Measurements from ENCODE around the gene TOMT. TPM values are rescaled to one million over a fixed set of nuclear protein-coding genes. Genes with fewer than 3 reads are reported as not detected.

Gene TOMT
- total and polyA plus RNA-seq, 2 experiments from 2014 or later, result not detected

DNA sequence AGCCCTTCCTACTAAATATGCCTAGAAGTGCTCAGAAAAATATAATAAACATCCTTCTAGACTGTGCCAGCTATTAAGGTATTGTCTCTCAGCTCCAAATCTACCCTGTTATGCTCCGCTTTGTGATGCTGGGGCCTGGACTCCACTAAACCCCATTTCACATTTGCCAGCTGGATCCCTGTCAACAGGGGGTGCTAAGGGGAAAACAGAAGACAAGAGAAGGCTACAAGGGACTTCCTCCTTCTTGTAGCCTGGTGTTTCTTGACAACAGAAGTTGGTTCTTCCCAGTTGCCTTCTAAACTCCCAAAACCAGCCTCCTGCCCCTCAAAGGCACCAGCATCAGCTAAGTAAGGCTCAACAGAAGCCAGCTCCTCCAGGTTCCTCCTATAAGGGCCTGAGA lies 30.6 kb upstream of the TOMT start:
- Mint-ChIP-seq H3K27me3 (ENCODE audit: insufficient read depth, low read depth, poor library complexity) (peaks cover 6% of the 10 kb centered on the region), H3K9me3 (no peaks in the 10 kb centered on the region), H3K4me3 (no peak overlapping the region), H3K4me1 (peaks cover 33% of the 10 kb centered on the region), H3K27ac (no peak overlapping the region), H3K36me3 (ENCODE audit: low read depth) (peaks cover 11% of the 10 kb centered on the region; the same call in 1 of the 3 replicates)
- ATAC-seq (peak; percentile 46), DNase-seq (ENCODE audit: low spot score) (peak; percentile 58)
- Histone ChIP-seq H3F3A (replicated peaks; ENCODE audit: low read depth) (no peaks in the 10 kb centered on the region), H3K79me2 (replicated peaks; ENCODE audit: insufficient read depth) (peaks cover 97% of the 10 kb centered on the region), H3K9me2 (ENCODE audit: insufficient read depth) (no peaks in the 10 kb centered on the region), H2AFZ (no peak overlapping the region), H3K4me3 (no peak overlapping the region), H3K27me3 (ENCODE audit: insufficient read depth) (no peaks in the 10 kb centered on the region), H3K4me2 (no peak overlapping the region), H3K27ac (ENCODE audit: low read depth) (no peak overlapping the region), H3K4me1 (ENCODE audit: insufficient read depth) (peaks cover 21% of the 10 kb centered on the region; the same call in 1 of the 2 replicates), H4K20me1 (replicated peaks; ENCODE audit: insufficient read depth) (peaks cover 46% of the 10 kb centered on the region), H3K36me3 (ENCODE audit: insufficient read depth) (no peaks in the 10 kb centered on the region)
- TF ChIP-seq, protein P1, sequence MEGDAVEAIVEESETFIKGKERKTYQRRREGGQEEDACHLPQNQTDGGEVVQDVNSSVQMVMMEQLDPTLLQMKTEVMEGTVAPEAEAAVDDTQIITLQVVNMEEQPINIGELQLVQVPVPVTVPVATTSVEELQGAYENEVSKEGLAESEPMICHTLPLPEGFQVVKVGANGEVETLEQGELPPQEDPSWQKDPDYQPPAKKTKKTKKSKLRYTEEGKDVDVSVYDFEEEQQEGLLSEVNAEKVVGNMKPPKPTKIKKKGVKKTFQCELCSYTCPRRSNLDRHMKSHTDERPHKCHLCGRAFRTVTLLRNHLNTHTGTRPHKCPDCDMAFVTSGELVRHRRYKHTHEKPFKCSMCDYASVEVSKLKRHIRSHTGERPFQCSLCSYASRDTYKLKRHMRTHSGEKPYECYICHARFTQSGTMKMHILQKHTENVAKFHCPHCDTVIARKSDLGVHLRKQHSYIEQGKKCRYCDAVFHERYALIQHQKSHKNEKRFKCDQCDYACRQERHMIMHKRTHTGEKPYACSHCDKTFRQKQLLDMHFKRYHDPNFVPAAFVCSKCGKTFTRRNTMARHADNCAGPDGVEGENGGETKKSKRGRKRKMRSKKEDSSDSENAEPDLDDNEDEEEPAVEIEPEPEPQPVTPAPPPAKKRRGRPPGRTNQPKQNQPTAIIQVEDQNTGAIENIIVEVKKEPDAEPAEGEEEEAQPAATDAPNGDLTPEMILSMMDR (conservative IDR thresholded peaks at IDR 0.05; ENCODE audit: low read depth in 2 of 2), result peak; percentile 32 to 55; a peak in 3 of 4 replicates
- TF ChIP-seq, protein P2, sequence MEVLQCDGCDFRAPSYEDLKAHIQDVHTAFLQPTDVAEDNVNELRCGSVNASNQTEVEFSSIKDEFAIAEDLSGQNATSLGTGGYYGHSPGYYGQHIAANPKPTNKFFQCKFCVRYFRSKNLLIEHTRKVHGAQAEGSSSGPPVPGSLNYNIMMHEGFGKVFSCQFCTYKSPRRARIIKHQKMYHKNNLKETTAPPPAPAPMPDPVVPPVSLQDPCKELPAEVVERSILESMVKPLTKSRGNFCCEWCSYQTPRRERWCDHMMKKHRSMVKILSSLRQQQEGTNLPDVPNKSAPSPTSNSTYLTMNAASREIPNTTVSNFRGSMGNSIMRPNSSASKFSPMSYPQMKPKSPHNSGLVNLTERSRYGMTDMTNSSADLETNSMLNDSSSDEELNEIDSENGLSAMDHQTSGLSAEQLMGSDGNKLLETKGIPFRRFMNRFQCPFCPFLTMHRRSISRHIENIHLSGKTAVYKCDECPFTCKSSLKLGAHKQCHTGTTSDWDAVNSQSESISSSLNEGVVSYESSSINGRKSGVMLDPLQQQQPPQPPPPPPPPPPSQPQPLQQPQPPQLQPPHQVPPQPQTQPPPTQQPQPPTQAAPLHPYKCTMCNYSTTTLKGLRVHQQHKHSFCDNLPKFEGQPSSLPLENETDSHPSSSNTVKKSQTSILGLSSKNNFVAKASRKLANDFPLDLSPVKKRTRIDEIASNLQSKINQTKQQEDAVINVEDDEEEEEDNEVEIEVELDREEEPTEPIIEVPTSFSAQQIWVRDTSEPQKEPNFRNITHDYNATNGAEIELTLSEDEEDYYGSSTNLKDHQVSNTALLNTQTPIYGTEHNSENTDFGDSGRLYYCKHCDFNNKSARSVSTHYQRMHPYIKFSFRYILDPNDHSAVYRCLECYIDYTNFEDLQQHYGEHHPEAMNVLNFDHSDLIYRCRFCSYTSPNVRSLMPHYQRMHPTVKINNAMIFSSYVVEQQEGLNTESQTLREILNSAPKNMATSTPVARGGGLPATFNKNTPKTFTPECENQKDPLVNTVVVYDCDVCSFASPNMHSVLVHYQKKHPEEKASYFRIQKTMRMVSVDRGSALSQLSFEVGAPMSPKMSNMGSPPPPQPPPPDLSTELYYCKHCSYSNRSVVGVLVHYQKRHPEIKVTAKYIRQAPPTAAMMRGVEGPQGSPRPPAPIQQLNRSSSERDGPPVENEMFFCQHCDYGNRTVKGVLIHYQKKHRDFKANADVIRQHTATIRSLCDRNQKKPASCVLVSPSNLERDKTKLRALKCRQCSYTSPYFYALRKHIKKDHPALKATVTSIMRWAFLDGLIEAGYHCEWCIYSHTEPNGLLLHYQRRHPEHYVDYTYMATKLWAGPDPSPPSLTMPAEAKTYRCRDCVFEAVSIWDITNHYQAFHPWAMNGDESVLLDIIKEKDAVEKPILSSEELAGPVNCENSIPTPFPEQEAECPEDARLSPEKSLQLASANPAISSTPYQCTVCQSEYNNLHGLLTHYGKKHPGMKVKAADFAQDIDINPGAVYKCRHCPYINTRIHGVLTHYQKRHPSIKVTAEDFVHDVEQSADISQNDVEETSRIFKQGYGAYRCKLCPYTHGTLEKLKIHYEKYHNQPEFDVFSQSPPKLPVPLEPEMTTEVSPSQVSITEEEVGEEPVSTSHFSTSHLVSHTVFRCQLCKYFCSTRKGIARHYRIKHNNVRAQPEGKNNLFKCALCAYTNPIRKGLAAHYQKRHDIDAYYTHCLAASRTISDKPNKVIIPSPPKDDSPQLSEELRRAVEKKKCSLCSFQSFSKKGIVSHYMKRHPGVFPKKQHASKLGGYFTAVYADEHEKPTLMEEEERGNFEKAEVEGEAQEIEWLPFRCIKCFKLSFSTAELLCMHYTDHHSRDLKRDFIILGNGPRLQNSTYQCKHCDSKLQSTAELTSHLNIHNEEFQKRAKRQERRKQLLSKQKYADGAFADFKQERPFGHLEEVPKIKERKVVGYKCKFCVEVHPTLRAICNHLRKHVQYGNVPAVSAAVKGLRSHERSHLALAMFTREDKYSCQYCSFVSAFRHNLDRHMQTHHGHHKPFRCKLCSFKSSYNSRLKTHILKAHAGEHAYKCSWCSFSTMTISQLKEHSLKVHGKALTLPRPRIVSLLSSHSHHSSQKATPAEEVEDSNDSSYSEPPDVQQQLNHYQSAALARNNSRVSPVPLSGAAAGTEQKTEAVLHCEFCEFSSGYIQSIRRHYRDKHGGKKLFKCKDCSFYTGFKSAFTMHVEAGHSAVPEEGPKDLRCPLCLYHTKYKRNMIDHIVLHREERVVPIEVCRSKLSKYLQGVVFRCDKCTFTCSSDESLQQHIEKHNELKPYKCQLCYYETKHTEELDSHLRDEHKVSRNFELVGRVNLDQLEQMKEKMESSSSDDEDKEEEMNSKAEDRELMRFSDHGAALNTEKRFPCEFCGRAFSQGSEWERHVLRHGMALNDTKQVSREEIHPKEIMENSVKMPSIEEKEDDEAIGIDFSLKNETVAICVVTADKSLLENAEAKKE (CRISPR knock-in tag; IDR thresholded peaks at IDR 0.05), result no peak
- TF ChIP-seq ZNF114 (CRISPR knock-in tag; IDR thresholded peaks at IDR 0.05), result no peak

DNA sequence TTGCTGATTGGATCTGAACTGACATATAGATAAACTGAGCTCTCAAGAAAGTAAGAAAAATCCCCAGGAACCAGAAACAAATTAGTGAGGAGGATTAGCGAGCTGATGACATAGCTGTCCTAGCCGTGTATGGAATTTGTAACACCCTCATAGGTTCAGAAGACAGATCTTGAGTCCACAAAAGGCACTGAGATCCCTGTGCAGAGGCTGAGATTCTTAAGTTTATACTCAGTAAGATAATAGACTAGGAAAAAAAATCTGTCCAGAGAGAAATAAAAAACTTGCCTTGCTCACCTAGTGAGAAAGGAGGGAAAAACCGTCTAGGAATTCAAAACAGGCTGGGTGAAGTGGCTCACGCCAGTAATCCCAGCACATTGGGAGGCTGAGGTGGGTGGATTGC lies 30.0 kb upstream of the TOMT start:
- no peaks in the 10 kb centered on the region for H3K36me3 ChIP-seq (ENCODE audit: insufficient read depth)
- no peak overlapping the region for H3K4me2 ChIP-seq
- peaks cover 21% of the 10 kb centered on the region; the same call in 1 of the 2 replicates for H3K4me1 ChIP-seq (ENCODE audit: insufficient read depth)
- H3K79me2 ChIP-seq (replicated peaks; ENCODE audit: insufficient read depth), result peaks cover 91% of the 10 kb centered on the region
- no peak overlapping the region for H2AFZ ChIP-seq
- ATAC-seq (no peak), DNase-seq (ENCODE audit: low spot score) (no peak)
- Mint-ChIP-seq H3K36me3 (ENCODE audit: low read depth) (peaks cover 11% of the 10 kb centered on the region; the same call in 1 of the 3 replicates), H3K4me1 (peaks cover 30% of the 10 kb centered on the region), H3K9me3 (no peaks in the 10 kb centered on the region), H3K4me3 (no peak overlapping the region), H3K27me3 (ENCODE audit: insufficient read depth, low read depth, poor library complexity) (peaks cover 4% of the 10 kb centered on the region), H3K27ac (no peak overlapping the region; the same call in 1 of the 2 replicates)
- H3K27me3 ChIP-seq (ENCODE audit: insufficient read depth), result no peaks in the 10 kb centered on the region
- no peak overlapping the region for H3K4me3 ChIP-seq
- H3K9me2 ChIP-seq (ENCODE audit: insufficient read depth), result no peaks in the 10 kb centered on the region
- no peaks in the 10 kb centered on the region for H3F3A ChIP-seq (replicated peaks; ENCODE audit: low read depth)
- peaks cover 42% of the 10 kb centered on the region; the same call in 1 of the 2 replicates for H4K20me1 ChIP-seq (replicated peaks; ENCODE audit: insufficient read depth)
- H3K27ac ChIP-seq (ENCODE audit: low read depth), result no peak overlapping the region
- TF ChIP-seq POLR2AphosphoS5 (IDR thresholded peaks at IDR 0.05; ENCODE audit: low read depth) (no peak), JUNB (IDR thresholded peaks at IDR 0.05; ENCODE audit: unreplicated experiment) (no peak), ZNF114 (CRISPR knock-in tag; IDR thresholded peaks at IDR 0.05) (no peak), CREB1 (CRISPR knock-in tag; IDR thresholded peaks at IDR 0.05; ENCODE audit: low read depth) (no peak)
- TF ChIP-seq, protein P1 (conservative IDR thresholded peaks at IDR 0.05; ENCODE audit: low read depth in 2 of 2), result no peak

Data from GM23338 (cell line).